Activated T-cell treated with anti-CD3 and anti-CD28 coated beads, Interleukin-2, amount 50 U/mL, for 4 hours (primary cell): ENCODE results near the gene LLGL2. TPM values are rescaled to one million over a fixed set of nuclear protein-coding genes. Genes with fewer than 3 reads are reported as not detected.

ENCODE experiments used
- ATAC-seq, 2 donors: fragments of 200-7000 bp; cut with Tn5 transposase; one replicate each; pipeline ENCODE4 v1.10.0; 2021
- DNase-seq: peaks from one replicate; pipeline ENCODE4 v3.0.0-alpha.2; 2020
- H3K27me3 Mint-ChIP-seq: one replicate; pipeline ENCODE4 v1.8.0; 2021; ENCODE audit warnings: low read depth, mixed read lengths
- H3K36me3 Mint-ChIP-seq: one replicate; pipeline ENCODE4 v1.8.0; 2022; ENCODE audit warnings: mixed read lengths; ENCODE audit not compliant: insufficient read depth
- H3K4me1 Mint-ChIP-seq: one replicate; pipeline ENCODE4 v1.8.0; 2021; ENCODE audit warnings: low read depth, mixed read lengths
- H3K4me3 Mint-ChIP-seq: one replicate; pipeline ENCODE4 v1.8.0; 2021; ENCODE audit warnings: mild to moderate bottlenecking, moderate library complexity, mixed read lengths
- H3K9me3 Mint-ChIP-seq: one replicate; pipeline ENCODE4 v1.8.0; 2021; ENCODE audit warnings: mixed read lengths
- total RNA-seq, 3 donors: library from RNA; stranded (reverse); gene quantifications; one replicate each; pipeline ENCODE4 v1.2.1, GENCODE V29; 2021

The LLGL2 gene
- total RNA-seq, 3 donors from 2014 or later, result 9.5 to 14.1 (median 10.2) TPM

GRCh38 chr17:75535871-75536270 lies 10.4 kb downstream of the LLGL2 start:
- no peak overlapping the region for H3K4me3 Mint-ChIP-seq
- no peaks in the 10 kb centered on the region for H3K36me3 Mint-ChIP-seq

GRCh38 chr17:75536366-75536765 lies 10.9 kb downstream of the LLGL2 start:
- H3K4me3 Mint-ChIP-seq, result no peak overlapping the region
- H3K27me3 Mint-ChIP-seq, result no peaks in the 10 kb centered on the region
- ATAC-seq, result no peak
- H3K36me3 Mint-ChIP-seq, result no peaks in the 10 kb centered on the region
- H3K4me1 Mint-ChIP-seq, result peaks cover 25% of the 10 kb centered on the region
- H3K9me3 Mint-ChIP-seq, result no peaks in the 10 kb centered on the region
- DNase-seq, result no peak

More at GRCh38 chr17:75535871-75536270, 10.4 kb downstream of the LLGL2 start:
- H3K4me1 Mint-ChIP-seq, result peaks cover 25% of the 10 kb centered on the region
- DNase-seq (no peak), ATAC-seq (no peak)
- no peaks in the 10 kb centered on the region for H3K27me3 Mint-ChIP-seq
- no peaks in the 10 kb centered on the region for H3K9me3 Mint-ChIP-seq

DNA sequence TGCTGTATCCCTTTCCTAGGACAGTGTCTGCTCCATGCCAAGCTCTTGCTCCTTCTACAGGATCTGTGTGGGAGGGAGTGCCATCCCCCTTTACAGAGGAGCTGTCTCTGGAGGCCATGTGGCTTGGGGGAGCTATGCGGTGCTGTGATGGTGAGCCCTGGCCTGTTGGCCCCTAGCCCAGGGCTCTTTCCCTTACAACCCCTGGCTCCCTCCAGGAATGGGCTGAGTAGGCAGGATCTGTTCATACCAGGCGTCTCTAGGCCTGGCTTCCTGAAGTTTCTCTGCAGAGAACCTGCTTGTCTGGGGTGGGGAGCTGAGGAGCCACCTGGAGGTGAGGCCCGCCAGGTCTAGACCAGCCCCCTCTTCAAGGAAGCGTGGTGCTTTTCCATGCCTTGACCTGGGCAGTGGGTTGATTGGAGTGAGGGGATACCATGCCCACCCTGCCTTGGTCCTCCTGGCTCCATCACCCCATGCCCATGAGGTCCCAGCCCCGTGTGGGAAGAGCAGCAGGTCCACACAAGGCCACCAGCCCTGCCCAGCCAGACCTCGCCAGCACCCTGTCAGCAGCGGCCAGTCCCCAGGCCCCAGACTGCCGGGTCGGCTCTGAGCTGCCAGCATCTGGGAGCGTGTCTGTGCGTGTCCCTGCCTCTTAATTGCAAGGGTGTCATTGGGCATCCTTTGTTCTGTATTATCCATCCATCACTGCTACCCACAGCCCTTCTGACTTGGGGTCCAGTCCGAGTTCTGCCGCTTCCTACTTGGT lies 14.7 kb downstream of the LLGL2 start:
- H3K4me1 Mint-ChIP-seq, result peaks cover 12% of the 10 kb centered on the region
- no peaks in the 10 kb centered on the region for H3K27me3 Mint-ChIP-seq
- DNase-seq, result no peak
- no peak for ATAC-seq
- no peaks in the 10 kb centered on the region for H3K9me3 Mint-ChIP-seq
- no peak overlapping the region for H3K4me3 Mint-ChIP-seq
- H3K36me3 Mint-ChIP-seq, result no peaks in the 10 kb centered on the region

DNA sequence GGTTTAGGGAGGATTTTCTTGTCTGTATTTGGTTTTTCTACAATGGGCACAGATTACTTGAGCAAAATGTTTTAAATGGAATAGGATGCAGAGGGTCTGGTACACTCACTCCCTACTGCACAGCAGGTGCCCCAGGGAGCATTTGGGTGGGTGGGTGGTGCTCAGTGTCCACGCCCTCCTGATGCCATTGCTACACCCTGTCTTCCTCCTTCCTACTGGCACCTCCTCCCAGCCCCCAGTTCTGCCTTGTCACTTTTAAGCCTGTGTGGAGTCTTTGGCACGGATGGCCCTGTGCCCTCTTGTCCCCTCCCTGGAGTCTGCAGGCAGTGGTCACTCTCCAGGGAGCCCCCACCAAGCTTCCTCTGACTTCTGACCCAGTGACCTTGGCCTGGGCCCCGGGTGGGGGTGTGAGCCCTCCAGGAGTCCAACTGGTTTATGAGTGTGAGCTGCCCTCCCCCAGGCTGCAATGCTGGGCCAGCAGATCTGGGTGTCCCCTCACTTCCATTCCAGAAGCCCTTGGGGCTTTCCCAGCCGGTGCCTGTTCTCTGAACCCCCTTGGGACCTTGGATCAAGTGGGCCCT lies 15.5 kb downstream of the LLGL2 start:
- no peaks in the 10 kb centered on the region for H3K27me3 Mint-ChIP-seq
- DNase-seq (no peak), ATAC-seq (no peak)
- no peak overlapping the region for H3K4me3 Mint-ChIP-seq
- H3K9me3 Mint-ChIP-seq, result no peaks in the 10 kb centered on the region
- no peaks in the 10 kb centered on the region for H3K36me3 Mint-ChIP-seq
- peaks cover 3% of the 10 kb centered on the region for H3K4me1 Mint-ChIP-seq

- Mint-ChIP-seq H3K4me1 (no peaks in the 10 kb centered on the region), H3K4me3 (no peak overlapping the region), H3K27me3 (no peaks in the 10 kb centered on the region), H3K9me3 (no peaks in the 10 kb centered on the region), H3K36me3 (peaks cover 2% of the 10 kb centered on the region)
- ATAC-seq, result no peak
- no peak for DNase-seq
These were observed 16.7 kb downstream of the LLGL2 start for GRCh38 chr17:75542229-75542628.

GRCh38 chr17:75542728-75543336 lies 17.3 kb downstream of the LLGL2 start:
- Mint-ChIP-seq H3K4me3 (no peak overlapping the region), H3K9me3 (no peaks in the 10 kb centered on the region), H3K4me1 (no peaks in the 10 kb centered on the region), H3K36me3 (peaks cover 4% of the 10 kb centered on the region), H3K27me3 (no peaks in the 10 kb centered on the region)
- ATAC-seq (no peak), DNase-seq (no peak)

DNA sequence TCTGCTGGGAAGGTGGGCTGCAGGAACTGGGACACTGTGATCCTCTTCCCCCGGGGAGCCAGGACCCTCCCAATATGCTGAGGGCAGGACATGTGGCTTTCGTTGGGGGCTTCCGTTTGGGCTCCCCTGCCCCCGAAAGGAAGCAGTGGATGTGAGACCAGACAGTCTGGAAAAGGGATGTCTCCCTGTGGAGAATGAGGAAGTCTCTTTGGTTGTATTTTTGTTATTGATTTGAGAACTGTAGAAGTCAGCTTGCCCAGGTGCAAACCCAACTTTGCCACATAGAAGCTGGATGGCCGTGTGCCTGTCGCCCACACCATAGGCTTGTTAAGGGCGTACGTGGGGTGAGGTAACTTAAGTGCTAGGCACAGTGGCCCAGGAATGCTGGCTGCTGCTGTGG lies 18.8 kb downstream of the LLGL2 start:
- no peak for DNase-seq
- H3K9me3 Mint-ChIP-seq, result no peaks in the 10 kb centered on the region
- no peak overlapping the region for H3K4me3 Mint-ChIP-seq
- no peaks in the 10 kb centered on the region for H3K27me3 Mint-ChIP-seq
- no peak for ATAC-seq
- H3K4me1 Mint-ChIP-seq, result no peaks in the 10 kb centered on the region
- H3K36me3 Mint-ChIP-seq, result peaks cover 5% of the 10 kb centered on the region

DNA sequence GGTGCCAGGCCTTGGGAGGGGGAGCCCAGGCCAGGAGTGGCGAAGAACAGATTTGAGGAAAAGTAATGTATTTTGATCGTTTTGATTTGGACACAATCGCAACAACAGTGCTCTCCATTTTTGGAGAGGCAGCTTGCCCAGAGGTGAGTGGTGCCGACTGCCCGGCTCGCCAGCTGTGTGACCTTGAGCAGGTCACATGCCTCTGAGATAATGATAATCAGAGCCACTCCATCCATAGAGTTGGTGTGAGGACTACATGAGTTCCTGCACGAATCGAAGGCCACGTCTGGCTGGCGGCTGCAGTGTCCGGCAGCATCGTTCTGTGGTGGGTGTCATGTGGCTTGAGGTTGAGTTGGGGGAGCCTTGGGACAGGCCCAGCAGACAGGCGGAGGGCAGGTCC lies 20.7 kb downstream of the LLGL2 start:
- H3K27me3 Mint-ChIP-seq, result no peaks in the 10 kb centered on the region
- H3K4me1 Mint-ChIP-seq, result peaks cover 2% of the 10 kb centered on the region

DNA sequence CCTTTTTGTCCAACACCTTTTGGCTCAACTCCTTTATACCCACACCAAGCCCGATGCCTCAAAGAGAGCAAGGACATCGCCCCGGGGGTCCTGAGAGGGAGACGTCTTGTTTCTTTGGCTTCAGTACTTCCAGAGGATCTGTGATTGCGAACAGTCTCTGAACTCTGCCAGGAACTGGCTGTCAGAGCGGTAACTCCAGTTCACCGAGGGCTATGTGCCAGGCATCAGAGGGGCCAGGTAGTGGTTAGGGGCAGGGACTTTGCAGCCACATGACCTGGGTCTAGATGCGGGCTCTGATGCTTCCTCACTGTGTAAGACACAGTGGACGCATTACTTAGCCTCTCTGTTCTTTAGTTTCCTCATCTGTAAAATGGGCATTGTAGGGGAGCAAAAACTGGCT lies 21.6 kb downstream of the LLGL2 start:
- Mint-ChIP-seq H3K4me3 (no peak overlapping the region), H3K9me3 (no peaks in the 10 kb centered on the region), H3K36me3 (peaks cover 5% of the 10 kb centered on the region), H3K27me3 (no peaks in the 10 kb centered on the region), H3K4me1 (peaks cover 2% of the 10 kb centered on the region)
- ATAC-seq (no peak), DNase-seq (no peak)

More for the DNA sequence above, 20.7 kb downstream of the LLGL2 start:
- ATAC-seq (no peak), DNase-seq (no peak)
- Mint-ChIP-seq H3K9me3 (no peaks in the 10 kb centered on the region), H3K4me3 (no peak overlapping the region), H3K36me3 (peaks cover 5% of the 10 kb centered on the region)

DNA sequence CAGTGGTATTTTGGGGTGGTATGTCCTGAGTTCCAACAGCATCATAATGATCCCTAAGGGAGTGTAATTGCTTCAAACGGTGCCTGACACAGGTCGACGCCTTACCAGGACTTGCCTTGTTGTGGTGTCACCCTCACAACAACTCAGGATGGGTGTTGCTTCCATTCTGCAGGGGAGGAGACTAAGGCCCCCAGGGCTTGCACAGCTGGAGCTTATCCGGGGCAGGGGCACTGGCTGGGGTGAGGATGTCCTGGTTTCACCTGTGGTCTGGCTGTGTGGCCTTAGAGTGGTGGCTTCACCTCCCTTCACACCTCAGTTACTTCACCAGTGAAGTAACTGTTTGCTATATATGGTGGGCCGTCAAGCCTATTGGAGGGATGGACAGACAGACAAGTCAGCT lies 23.3 kb downstream of the LLGL2 start:
- Mint-ChIP-seq H3K4me1 (peaks cover 2% of the 10 kb centered on the region), H3K9me3 (no peaks in the 10 kb centered on the region), H3K36me3 (peaks cover 5% of the 10 kb centered on the region), H3K27me3 (no peaks in the 10 kb centered on the region), H3K4me3 (no peak overlapping the region)
- ATAC-seq (no peak), DNase-seq (no peak)

DNA sequence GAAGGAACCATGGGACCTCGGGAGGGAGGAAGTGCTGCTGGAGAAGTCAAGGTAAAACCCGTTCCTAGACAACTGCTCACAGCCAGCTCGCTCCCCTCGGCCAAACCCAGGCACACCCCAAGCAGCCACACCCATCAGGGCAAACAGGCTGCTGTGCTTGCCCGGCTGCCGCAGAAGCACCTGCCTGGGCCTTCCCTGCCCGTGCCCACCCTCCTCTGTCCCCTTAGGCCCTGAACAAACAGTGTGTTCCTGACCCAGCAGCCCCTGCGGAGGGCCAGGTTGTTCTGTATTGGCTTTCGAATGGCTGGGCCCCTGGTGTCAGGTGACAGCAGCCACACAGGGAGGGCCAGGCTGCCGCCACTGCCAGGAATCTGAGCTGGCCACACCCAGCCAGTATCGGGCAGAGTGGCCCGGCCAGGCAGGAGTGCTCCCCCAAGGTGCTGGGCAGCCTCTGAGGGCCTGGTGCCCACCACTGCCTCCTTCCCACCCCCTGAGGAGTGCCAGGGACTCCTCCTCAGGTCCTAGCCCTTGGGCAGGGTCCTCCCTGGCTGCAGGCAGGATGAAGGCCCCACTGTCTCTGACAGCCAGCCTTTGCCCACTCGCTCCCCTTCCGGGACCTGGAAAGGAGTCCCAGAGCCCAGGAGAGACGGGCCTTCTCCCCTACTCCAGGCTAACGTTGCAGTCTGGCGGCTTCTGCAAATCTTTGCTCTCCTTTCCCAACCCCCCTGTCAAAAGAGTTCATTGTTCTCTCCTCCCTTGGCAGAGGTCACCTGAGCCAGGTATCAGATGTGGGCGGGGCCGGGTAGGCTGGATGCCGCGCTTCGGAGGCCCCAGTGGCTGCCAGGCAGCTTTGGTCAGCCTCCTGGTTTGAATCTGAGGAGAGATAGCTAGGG lies 24.0 kb downstream of the LLGL2 start:
- Mint-ChIP-seq H3K27me3 (no peaks in the 10 kb centered on the region), H3K4me1 (peaks cover 2% of the 10 kb centered on the region), H3K9me3 (no peaks in the 10 kb centered on the region), H3K4me3 (no peak overlapping the region), H3K36me3 (peaks cover 5% of the 10 kb centered on the region)
- ATAC-seq, result no peak
- DNase-seq, result no peak

GRCh38 chr17:75550139-75550465 lies 24.6 kb downstream of the LLGL2 start:
- no peaks in the 10 kb centered on the region for H3K27me3 Mint-ChIP-seq
- H3K4me3 Mint-ChIP-seq, result no peak overlapping the region
- H3K9me3 Mint-ChIP-seq, result no peaks in the 10 kb centered on the region
- ATAC-seq (no peak), DNase-seq (no peak)
- peaks cover 2% of the 10 kb centered on the region for H3K4me1 Mint-ChIP-seq
- peaks cover 5% of the 10 kb centered on the region for H3K36me3 Mint-ChIP-seq

- DNase-seq (no peak), ATAC-seq (no peak)
- no peak overlapping the region for H3K4me3 Mint-ChIP-seq
- H3K27me3 Mint-ChIP-seq, result no peaks in the 10 kb centered on the region
- peaks cover 2% of the 10 kb centered on the region for H3K4me1 Mint-ChIP-seq
- H3K36me3 Mint-ChIP-seq, result peaks cover 5% of the 10 kb centered on the region
- no peaks in the 10 kb centered on the region for H3K9me3 Mint-ChIP-seq
These were observed 25.8 kb downstream of the LLGL2 start for GRCh38 chr17:75551266-75551665.
